GM12872 (cell line): ENCODE results near the gene GAK.

ENCODE experiments used
- TF ChIP-seq, protein P1 (sequence below): IDR thresholded peaks from 3 replicates; pipeline ENCODE4 v1.5.1; 2011; ENCODE audit warnings: low read depth, mild to moderate bottlenecking, low read length, moderate library complexity; ENCODE audit not compliant: insufficient read depth

The GAK gene

DNA sequence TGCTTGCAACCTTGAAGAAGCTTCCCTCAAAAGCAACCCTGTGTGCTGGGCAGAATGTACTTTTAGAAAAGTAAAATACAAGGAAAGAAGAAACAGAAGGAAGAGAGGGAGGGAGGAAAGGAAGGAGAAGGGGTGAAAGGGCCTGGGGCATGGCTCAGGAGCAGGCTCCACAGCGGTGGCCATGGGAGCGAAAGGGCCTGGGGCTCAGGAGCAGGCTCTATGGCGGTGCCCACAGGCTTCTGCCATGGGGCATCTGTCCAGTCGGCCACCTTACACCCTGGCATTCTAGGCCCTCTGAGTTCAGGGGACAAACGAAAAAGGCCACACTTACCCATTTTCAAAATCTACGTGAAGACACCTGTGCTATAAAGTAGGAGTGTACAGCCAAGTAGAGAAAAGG lies 31.4 kb downstream of the GAK start:
- TF ChIP-seq, protein P1, sequence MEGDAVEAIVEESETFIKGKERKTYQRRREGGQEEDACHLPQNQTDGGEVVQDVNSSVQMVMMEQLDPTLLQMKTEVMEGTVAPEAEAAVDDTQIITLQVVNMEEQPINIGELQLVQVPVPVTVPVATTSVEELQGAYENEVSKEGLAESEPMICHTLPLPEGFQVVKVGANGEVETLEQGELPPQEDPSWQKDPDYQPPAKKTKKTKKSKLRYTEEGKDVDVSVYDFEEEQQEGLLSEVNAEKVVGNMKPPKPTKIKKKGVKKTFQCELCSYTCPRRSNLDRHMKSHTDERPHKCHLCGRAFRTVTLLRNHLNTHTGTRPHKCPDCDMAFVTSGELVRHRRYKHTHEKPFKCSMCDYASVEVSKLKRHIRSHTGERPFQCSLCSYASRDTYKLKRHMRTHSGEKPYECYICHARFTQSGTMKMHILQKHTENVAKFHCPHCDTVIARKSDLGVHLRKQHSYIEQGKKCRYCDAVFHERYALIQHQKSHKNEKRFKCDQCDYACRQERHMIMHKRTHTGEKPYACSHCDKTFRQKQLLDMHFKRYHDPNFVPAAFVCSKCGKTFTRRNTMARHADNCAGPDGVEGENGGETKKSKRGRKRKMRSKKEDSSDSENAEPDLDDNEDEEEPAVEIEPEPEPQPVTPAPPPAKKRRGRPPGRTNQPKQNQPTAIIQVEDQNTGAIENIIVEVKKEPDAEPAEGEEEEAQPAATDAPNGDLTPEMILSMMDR: no peak

DNA sequence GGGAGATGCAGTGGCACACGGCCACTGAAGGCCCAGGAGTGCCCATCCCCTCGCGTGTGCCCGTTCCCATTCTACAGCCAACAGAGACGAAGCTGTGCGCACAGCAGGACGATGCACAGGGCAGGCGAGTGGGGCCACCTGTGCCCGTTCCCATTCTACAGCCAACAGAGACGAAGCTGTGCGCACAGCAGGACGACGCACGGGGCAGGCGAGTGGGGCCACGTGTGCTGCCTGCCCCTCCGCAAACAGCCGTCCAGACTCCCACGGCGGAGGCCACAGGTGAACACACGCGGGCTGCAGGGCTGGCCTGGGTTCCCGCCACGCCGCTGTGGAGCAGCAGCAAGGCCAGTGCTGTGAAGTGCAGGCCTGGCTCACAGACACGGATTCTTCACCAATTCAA lies 32.0 kb downstream of the GAK start:
- TF ChIP-seq, protein P1: no peak

DNA sequence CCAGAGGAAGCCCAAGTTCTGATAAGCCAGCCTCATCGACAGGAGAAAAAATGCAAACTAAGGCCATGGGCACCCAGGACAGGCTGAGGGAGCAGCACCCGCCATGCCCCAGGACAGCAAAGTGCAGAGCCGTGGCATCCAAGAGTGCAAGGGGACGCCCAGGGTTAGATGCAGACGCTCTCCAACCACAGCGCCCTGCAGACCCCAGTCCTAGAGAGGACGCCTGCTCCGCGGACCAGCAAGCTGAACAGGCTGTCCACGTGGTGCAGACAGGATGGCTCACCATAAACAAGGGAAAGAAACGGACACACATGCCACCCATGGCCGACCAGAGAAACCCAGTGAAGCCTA lies 32.6 kb downstream of the GAK start:
- TF ChIP-seq, protein P1: no peak

DNA sequence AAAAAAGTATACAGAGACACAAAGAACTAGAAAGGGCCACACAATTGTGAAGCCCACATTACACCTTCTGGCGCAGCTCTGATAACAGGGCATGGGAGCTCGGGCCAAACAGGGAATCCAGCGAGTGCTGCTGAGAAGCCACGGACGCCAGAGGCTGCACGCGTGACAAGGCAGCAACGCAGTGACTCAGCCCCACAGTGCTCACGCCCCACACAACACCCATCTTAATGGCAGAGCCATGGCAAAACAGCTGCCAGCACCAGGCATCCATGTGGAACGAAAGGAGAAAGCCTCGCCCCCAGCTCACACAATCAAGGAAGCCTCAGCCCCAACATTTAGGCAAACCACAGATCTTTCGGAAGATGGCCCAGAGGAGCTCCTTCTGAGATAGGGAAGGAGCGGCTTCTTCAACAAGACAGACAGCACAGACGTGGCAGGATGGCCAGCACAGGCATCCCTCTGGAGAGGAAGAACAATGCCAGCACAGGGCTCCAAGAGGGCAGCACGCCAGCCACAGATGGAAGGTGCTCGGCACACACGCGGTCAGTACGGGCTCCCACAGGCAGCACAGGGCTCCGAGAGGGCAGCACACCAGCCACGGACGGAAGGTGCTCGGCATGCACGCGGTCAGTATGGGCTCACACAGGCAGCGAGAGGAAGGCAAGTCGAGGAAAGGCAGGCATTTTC lies 33.1 kb downstream of the GAK start:
- TF ChIP-seq, protein P1: no peak

DNA sequence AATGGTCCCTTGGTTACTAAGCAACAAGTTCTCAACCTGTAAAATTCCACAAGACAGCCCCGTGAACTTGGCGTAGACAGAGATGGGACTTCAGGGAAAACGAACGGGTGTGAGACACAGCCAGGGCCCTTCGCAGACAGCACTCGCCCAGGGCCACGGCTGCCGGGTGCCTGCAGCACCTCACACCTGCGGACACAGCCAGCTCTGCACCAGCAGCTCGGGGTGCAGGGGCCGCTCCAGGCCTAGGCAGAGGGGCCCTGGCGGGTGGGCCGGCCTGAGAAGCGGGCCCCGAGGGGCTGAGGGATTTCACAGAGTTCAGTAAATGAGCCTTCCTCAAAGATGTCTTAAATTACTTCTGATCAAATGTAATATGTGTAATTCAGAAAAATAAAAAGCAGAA lies 34.0 kb downstream of the GAK start:
- TF ChIP-seq, protein P1: no peak

DNA sequence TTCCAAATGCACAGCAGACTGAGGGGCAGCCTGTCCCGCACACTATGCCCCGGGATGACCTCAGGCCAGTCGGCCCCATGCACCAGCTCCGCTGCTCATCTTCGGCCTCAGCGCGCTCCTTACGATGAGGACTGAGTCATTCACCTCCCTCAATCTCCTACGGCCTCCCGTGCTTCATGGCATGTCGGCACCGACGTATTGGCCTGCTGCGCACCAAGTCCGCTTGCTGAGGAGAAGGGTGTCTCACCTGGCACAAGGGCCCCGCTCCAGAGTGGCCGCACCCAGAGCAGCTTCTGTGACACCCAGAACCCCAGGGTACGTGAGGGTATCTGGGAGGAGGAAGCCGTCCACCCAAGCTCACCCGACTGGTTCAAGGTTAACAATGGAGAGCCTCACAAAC lies 35.5 kb downstream of the GAK start:
- TF ChIP-seq, protein P1: no peak

DNA sequence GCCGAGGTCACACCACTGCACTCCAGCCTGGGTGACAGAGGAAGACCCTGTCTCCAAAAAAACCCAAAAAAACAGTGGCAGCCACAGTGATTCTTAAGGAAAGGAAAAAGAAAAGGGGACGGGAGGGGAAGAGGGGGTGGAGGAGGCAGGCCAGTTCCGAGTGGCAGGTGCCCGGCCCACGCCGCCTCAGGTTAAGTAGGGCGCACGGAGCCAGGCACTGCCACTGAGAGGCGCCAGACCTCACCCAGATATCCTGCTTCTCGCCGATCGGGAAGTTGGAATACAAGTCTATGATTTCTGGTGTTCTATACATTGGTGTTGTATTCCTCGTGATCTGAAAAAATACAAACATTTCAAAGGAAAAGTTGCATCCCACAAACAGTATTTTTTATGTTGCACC lies 35.9 kb downstream of the GAK start:
- TF ChIP-seq, protein P1: no peak

DNA sequence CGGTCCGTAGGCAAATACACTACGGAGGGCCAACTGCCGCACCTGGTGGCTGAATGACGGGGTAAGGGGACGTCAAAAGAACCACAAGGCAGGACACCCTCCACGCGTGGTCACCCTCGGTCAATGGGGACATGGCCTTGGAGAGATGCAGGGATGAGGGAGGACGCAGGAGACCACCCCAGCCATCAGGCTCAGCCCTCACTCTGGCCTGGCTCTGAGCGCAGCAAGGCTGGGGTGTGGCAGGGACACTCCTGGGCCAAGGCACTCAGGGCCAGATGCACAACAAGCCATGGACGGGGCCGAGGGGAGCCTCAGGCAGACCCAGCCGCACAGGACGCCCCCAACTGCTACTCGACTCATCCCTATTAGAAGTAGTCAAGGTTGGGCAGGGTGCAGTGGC lies 36.5 kb downstream of the GAK start:
- TF ChIP-seq, protein P1: no peak
